GM18873 (cell line): ENCODE measurements around the gene DTD2.
A peak's percentile ranks its signal among the peaks of the same experiment; 100 is the strongest.
"Not testable (repeated sequence)": the region's sequence is repeated elsewhere in the genome, so short reads cannot be mapped to it uniquely, and the experiment has no call there.

Experiments
- ATAC-seq: cut with Tn5 transposase; IDR thresholded peaks from one replicate; pipeline ENCODE4 v1.9.1; 2021; ENCODE audit warnings: mild to moderate bottlenecking, moderate library complexity, moderate number of reproducible peaks; ENCODE audit not compliant: unreplicated experiment, low FRiP score

Gene DTD2

GRCh38 chr14:31456841-31457664, at the start of gene DTD2:
Gene DTD2, minus strand, starts transcription at chr14:31457506. Its CDS starts 113 bp downstream, at chr14:31457393.
- peak; percentile 96 for ATAC-seq

GRCh38 chr14:31505411-31505810, 48.1 kb upstream of the DTD2 start:
- no peak for ATAC-seq

- no peak for ATAC-seq
Observed at GRCh38 chr14:31501870-31502269, 44.6 kb upstream of the DTD2 start.

- no peak for ATAC-seq
Observed at GRCh38 chr14:31492759-31493498, 35.6 kb upstream of the DTD2 start.

- ATAC-seq, result no peak
Observed at GRCh38 chr14:31489691-31490090, 32.4 kb upstream of the DTD2 start.

- no peak for ATAC-seq
Observed at GRCh38 chr14:31487886-31488285, 30.6 kb upstream of the DTD2 start, which contains the start of gene GPR33. Gene GPR33, minus strand, starts transcription at chr14:31488039. Its CDS starts 4,074 bp downstream, at chr14:31483965.

GRCh38 chr14:31486764-31487163, 29.5 kb upstream of the DTD2 start:
- ATAC-seq, result no peak

GRCh38 chr14:31484754-31485153, 27.4 kb upstream of the DTD2 start:
- no peak for ATAC-seq

GRCh38 chr14:31480156-31480555, 22.9 kb upstream of the DTD2 start:
- no peak for ATAC-seq

- ATAC-seq, result no peak
Observed at GRCh38 chr14:31479027-31479426, 21.7 kb upstream of the DTD2 start.

GRCh38 chr14:31477248-31477647, 19.9 kb upstream of the DTD2 start:
- ATAC-seq, result no peak

GRCh38 chr14:31476131-31476866, 19.0 kb upstream of the DTD2 start:
- no peak for ATAC-seq

GRCh38 chr14:31466554-31466953, 9.2 kb upstream of the DTD2 start:
- no peak for ATAC-seq

- no peak for ATAC-seq
Observed at GRCh38 chr14:31465111-31465510, 7.8 kb upstream of the DTD2 start.

- ATAC-seq, result not testable (repeated sequence)
Observed at GRCh38 chr14:31462450-31462849, 5.1 kb upstream of the DTD2 start.

GRCh38 chr14:31461545-31461944, 4.2 kb upstream of the DTD2 start:
- ATAC-seq, result no peak

GRCh38 chr14:31457665-31458659, 656 bp upstream of the DTD2 start:
- no peak for ATAC-seq

GRCh38 chr14:31449971-31450610, 7.2 kb downstream of the DTD2 start:
- peak; percentile 54 for ATAC-seq

- ATAC-seq, result no peak
Observed at GRCh38 chr14:31449136-31449535, 8.2 kb downstream of the DTD2 start.
